CD4-positive, alpha-beta T cell (primary cell): ENCODE measurements around the gene ITSN1. TPM values are rescaled to one million over a fixed set of nuclear protein-coding genes. Genes with fewer than 3 reads are reported as not detected.

Source experiments
- ATAC-seq: fragments of 200-7000 bp; cut with Tn5 transposase; one replicate; pipeline ENCODE4 v1.10.0; 2022; ENCODE audit warnings: mild to moderate bottlenecking; ENCODE audit not compliant: poor library complexity
- CTCF ChIA-PET: fragments of 350-600 bp; sonication (Branson Sonifier 250); formaldehyde crosslinking; loops from one replicate; lab custom pipeline; 2021; ENCODE audit warnings: antibody characterized with exemption, inconsistent platforms; lab: Charles Lee
- POLR2A ChIA-PET: fragments of 350-600 bp; sonication (Branson Sonifier 250); formaldehyde crosslinking; loops from one replicate; lab custom pipeline; 2021; ENCODE audit warnings: antibody characterized with exemption, inconsistent platforms; lab: Charles Lee
- DNase-seq, 14 experiments: peaks; one replicate each; pipeline ENCODE4 v3.0.0-alpha.2; 2013 to 2020; ENCODE audit warnings: mixed read lengths in 2 of 14
- H3K27ac ChIP-seq, 2 donors: one replicate each; pipeline versions ENCODE4 v1.5.1 to v1.7.0; 2013; ENCODE audit warnings: low read length in 2 of 2, low read depth in 1 of 2, mild to moderate bottlenecking in 1 of 2
- H3K27me3 ChIP-seq, 2 experiments: 1 replicate in 1 of 2; 2 replicates in 1 of 2; pipeline versions ENCODE4 v1.6.1 to v1.7.0; 2013; ENCODE audit warnings: low read length in 2 of 2, control low read depth in 1 of 2, mild to moderate bottlenecking in 1 of 2, moderate library complexity in 1 of 2; ENCODE audit not compliant: insufficient read depth in 2 of 2, control insufficient read depth in 1 of 2
- H3K36me3 ChIP-seq: one replicate; pipeline ENCODE4 v1.6.1; 2013; ENCODE audit warnings: low read length, control low read depth; ENCODE audit not compliant: insufficient read depth
- H3K4me1 ChIP-seq: one replicate; pipeline ENCODE4 v1.6.1; 2013; ENCODE audit warnings: low read length, control low read depth; ENCODE audit not compliant: insufficient read depth
- H3K4me3 ChIP-seq: one replicate; pipeline ENCODE4 v1.5.1; 2013; ENCODE audit warnings: mild to moderate bottlenecking, low read length, moderate library complexity
- H3K9me3 ChIP-seq, 2 experiments: 1 replicate in 1 of 2; 2 replicates in 1 of 2; pipeline versions ENCODE4 v1.6.1 to v1.7.0; 2013; ENCODE audit warnings: low read length in 2 of 2, mild to moderate bottlenecking in 2 of 2, control low read depth in 1 of 2, moderate library complexity in 1 of 2; ENCODE audit not compliant: control insufficient read depth in 1 of 2, insufficient read depth in 1 of 2
- H3K27ac Mint-ChIP-seq: one replicate; pipeline ENCODE4 v1.8.0; 2020; ENCODE audit warnings: mixed read lengths
- H3K27me3 Mint-ChIP-seq: one replicate; pipeline ENCODE4 v1.8.0; 2021; ENCODE audit warnings: mixed read lengths
- H3K36me3 Mint-ChIP-seq: one replicate; pipeline ENCODE4 v1.8.0; 2021; ENCODE audit warnings: low read depth, mixed read lengths
- H3K4me1 Mint-ChIP-seq: one replicate; pipeline ENCODE4 v1.8.0; 2021; ENCODE audit warnings: low read depth, mixed read lengths
- H3K4me3 Mint-ChIP-seq: one replicate; pipeline ENCODE4 v1.8.0; 2020; ENCODE audit warnings: mild to moderate bottlenecking, mixed read lengths
- H3K9me3 Mint-ChIP-seq: one replicate; pipeline ENCODE4 v1.8.0; 2020; ENCODE audit warnings: mixed read lengths
- intact Hi-C, 2 experiments: fragments of 100-400 bp; cut with DNase I in 1 of 2; cut with micrococcal nuclease in 1 of 2; formaldehyde crosslinking; loops; one replicate each; pipeline versions ENCODE4 v1.15.1 to v1.9.0; 2023 to 2025; cut with DNase I, micrococcal nuclease
- total RNA-seq, 174 experiments: library from RNA in 2 of 174; stranded (reverse) in 2 of 174; gene quantifications; one replicate each; pipeline ENCODE4 v1.2.3 and lab custom pipeline; 2021 to 2026
- TF ChIP-seq, protein P1 (sequence below): fragments of 200-600 bp; IDR thresholded peaks from one replicate; pipeline ENCODE4 v1.8.0; 2022; ENCODE audit warnings: antibody characterized with exemption, mild to moderate bottlenecking

The ITSN1 gene
- total RNA-seq, 2 experiments from 2014 or later: 2.1 to 3.0 TPM

DNA sequence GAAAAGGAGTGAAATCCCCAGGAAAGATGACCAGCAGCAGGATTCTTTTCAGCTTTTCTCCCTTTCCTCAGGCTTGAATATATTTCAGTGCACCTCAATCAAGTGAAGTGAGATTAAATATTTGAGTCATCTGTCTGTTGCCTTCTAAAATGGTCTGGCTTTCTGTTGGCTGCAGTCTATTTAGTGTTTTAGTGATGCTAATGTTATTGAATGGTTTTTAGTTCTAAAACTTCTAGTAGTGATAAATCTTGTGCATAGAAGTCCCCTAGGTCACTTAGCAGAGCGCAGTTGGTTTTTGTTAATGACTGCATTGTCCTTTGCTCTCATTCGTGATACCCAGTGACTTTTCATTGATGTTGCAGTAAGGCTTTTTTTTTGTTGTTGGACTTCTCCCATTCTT lies 53.5 kb downstream of the ITSN1 start:
- Mint-ChIP-seq H3K4me3 (no peak overlapping the region), H3K27me3 (peaks cover 4% of the 10 kb centered on the region), H3K4me1 (no peaks in the 10 kb centered on the region), H3K9me3 (no peaks in the 10 kb centered on the region), H3K36me3 (no peaks in the 10 kb centered on the region), H3K27ac (no peak overlapping the region)
- ChIA-PET CTCF (no interaction called here), POLR2A (no interaction called here)
- intact Hi-C loops: no loop called here
- H3K4me1 ChIP-seq: no peaks in the 10 kb centered on the region
- TF ChIP-seq, protein P1, sequence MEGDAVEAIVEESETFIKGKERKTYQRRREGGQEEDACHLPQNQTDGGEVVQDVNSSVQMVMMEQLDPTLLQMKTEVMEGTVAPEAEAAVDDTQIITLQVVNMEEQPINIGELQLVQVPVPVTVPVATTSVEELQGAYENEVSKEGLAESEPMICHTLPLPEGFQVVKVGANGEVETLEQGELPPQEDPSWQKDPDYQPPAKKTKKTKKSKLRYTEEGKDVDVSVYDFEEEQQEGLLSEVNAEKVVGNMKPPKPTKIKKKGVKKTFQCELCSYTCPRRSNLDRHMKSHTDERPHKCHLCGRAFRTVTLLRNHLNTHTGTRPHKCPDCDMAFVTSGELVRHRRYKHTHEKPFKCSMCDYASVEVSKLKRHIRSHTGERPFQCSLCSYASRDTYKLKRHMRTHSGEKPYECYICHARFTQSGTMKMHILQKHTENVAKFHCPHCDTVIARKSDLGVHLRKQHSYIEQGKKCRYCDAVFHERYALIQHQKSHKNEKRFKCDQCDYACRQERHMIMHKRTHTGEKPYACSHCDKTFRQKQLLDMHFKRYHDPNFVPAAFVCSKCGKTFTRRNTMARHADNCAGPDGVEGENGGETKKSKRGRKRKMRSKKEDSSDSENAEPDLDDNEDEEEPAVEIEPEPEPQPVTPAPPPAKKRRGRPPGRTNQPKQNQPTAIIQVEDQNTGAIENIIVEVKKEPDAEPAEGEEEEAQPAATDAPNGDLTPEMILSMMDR: no peak
- H3K27ac ChIP-seq: no peak overlapping the region
- H3K4me3 ChIP-seq: no peak overlapping the region
- H3K36me3 ChIP-seq: no peaks in the 10 kb centered on the region
- no peak for ATAC-seq
- H3K27me3 ChIP-seq: peaks cover 0 to 5% of the 10 kb centered on the region in 2 experiments
- no peak for DNase-seq
- H3K9me3 ChIP-seq: no peaks in the 10 kb centered on the region

DNA sequence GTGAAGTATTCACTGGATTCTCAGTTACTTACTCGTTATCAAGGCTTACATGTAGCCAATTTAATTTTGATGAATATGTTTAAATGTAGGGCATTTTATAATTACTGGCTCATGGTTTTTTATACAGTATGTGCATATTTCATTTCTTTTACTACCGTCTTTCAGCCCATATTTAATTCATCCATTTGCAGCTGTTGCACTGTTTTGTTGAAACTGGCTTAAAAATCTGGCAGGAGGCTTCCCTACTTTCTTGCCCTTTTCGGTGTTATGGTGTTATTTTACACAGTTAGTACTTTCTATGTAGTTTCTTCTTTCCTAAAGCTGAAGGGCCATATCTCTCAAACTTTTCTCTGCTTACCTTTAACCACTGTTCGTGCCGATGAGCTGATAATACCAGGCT lies 54.2 kb downstream of the ITSN1 start:
- H3K9me3 Mint-ChIP-seq: no peaks in the 10 kb centered on the region
- ChIA-PET CTCF (no interaction called here), POLR2A (no interaction called here)
- Histone ChIP-seq H3K4me1 (no peaks in the 10 kb centered on the region), H3K36me3 (no peaks in the 10 kb centered on the region), H3K27me3 (peaks cover 0 to 5% of the 10 kb centered on the region in 2 experiments), H3K27ac (no peak overlapping the region), H3K9me3 (no peaks in the 10 kb centered on the region), H3K4me3 (no peak overlapping the region)
- H3K4me1 Mint-ChIP-seq: no peaks in the 10 kb centered on the region
- intact Hi-C loops: no loop called here
- TF ChIP-seq, protein P1: no peak
- no peak overlapping the region for H3K4me3 Mint-ChIP-seq
- ATAC-seq (no peak), DNase-seq (no peak)
- no peak overlapping the region for H3K27ac Mint-ChIP-seq
- no peaks in the 10 kb centered on the region for H3K36me3 Mint-ChIP-seq
- peaks cover 4% of the 10 kb centered on the region for H3K27me3 Mint-ChIP-seq

DNA sequence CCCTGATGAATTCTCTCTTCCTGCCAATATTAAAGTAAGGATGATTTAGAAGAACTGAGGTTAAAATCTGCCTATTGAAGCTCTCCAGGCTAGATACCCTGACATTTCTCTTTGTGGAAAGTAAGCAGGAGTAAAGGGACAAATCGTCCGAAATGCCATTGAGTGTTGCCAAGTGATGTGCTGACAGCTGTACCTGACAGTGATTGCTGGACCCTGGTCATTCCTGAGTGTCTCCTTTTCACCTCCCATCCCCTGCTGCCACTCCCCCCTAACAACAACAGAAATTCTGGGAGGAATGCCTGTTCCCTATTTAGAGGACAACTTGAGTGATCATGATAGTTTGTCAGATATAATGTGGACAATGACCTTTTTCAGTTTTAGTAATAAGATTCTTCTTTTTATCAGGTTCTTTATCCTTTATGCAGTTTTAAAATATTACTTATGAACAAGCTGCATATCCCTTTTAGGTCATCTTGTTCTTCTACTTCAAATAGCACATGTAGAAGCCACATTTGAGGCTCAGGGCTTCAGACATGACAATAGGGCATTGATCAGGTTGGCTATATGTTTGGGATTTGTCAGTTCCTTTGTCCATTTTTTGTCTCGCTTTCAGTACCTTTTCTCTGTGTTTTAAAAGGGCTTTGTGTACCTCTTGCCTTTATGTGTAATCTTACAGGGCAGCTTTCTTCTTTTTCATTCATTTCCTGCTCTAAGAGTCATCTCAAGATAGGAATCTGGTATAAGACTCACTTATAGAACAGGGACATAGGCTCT lies 56.0 kb downstream of the ITSN1 start:
- H3K27ac Mint-ChIP-seq: no peak overlapping the region

More for the DNA sequence above, 56.0 kb downstream of the ITSN1 start:
- intact Hi-C loops: no loop called here
- Histone ChIP-seq H3K4me3 (no peak overlapping the region), H3K27ac (no peak overlapping the region), H3K9me3 (no peaks in the 10 kb centered on the region), H3K36me3 (no peaks in the 10 kb centered on the region), H3K4me1 (no peaks in the 10 kb centered on the region), H3K27me3 (peaks cover 0 to 5% of the 10 kb centered on the region in 2 experiments)
- no peak for ATAC-seq
- no peaks in the 10 kb centered on the region for H3K36me3 Mint-ChIP-seq
- H3K9me3 Mint-ChIP-seq: no peaks in the 10 kb centered on the region
- ChIA-PET POLR2A (interaction anchor here (0.6 kb wide), 1 partner anchor 13 kb away, joined by 3 read pairs; no protein-coding TSS in a partner anchor), CTCF (no interaction called here)
- peaks cover 2% of the 10 kb centered on the region for H3K4me1 Mint-ChIP-seq
- H3K4me3 Mint-ChIP-seq: no peak overlapping the region
- TF ChIP-seq, protein P1: no peak
- peaks cover 4% of the 10 kb centered on the region for H3K27me3 Mint-ChIP-seq
- no peak for DNase-seq
